Glomerular endothelial cell (primary cell): ENCODE results near the gene FGF22. TPM values are rescaled to one million over a fixed set of nuclear protein-coding genes. Genes with fewer than 3 reads are reported as not detected.
"Not testable (repeated sequence)": the region's sequence is repeated elsewhere in the genome, so short reads cannot be mapped to it uniquely, and the experiment has no call there.

Source experiments
- DNase-seq: peaks from one replicate; pipeline ENCODE4 v3.0.0-alpha.2; 2011; ENCODE audit warnings: low read depth, low spot score; ENCODE audit errors: extremely low read depth
- total RNA-seq: library from RNA; depleted of rRNA; stranded (reverse); fragments of >200 nt; gene quantifications from 2 replicates; pipeline ENCODE4 v1.2.3, GENCODE V29; 2015

The FGF22 gene
- total RNA-seq, 1 donor from 2014 or later, result 0.35 TPM

DNA sequence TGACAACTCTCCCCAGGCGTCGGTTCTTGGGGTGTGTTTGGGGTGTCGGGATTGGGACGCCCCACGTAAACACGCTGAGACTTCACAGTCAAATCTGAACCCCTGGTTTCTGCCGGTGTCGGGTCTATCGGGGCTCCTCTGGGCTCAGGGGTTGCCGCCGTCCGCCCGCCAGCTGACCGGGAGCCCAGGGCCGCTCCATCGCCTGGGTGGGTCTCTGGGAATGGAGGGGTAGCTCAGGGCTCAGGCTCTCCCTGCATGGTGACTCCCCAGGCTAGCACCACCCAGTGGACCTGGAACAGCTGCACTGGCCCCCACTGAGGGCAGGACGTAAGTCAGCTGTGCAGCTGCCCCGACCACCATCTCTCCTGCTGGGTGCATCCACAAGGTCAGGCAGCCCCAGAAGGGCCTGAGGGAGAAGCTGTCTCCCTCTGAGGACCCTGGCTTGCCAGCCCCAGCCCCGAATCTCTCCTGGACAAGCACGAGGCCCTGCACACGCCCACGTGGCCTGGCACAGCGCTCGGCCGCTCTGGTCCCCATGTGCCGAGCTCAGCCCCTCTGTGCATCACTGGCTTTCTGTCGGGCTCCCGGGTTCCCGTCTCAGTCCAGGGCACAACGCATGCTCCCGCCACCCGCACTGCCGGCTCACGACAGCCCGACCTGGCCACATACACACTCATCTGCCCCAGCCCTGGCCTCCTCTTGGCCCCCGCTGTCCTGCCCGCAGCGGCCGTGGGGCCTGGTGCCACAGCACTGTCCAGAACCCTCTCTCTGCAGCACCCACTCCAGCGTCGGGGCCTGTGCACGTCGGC lies 17.3 kb downstream of the FGF22 start:
- DNase-seq, result no peak

DNA sequence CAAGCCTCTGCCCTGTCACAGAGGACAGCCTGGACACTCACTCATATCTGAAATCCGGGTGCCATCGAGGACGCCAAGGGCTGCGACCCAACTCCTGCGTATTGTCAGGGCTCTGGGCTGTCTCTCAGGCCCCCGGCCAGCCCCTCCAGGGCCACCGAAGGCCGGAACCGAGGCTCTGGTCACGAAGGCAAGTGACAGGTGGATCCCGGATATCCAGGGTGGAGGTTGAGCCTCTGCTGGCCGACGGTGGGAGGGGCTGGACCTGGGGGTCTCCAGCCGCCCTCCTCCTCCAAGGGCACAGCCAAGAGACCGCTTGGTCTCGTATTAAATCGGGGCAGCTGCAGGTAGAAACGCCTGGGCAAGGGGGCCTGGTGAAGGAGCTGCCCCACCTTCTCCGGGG lies 17.9 kb downstream of the FGF22 start:
- DNase-seq, result no peak

DNA sequence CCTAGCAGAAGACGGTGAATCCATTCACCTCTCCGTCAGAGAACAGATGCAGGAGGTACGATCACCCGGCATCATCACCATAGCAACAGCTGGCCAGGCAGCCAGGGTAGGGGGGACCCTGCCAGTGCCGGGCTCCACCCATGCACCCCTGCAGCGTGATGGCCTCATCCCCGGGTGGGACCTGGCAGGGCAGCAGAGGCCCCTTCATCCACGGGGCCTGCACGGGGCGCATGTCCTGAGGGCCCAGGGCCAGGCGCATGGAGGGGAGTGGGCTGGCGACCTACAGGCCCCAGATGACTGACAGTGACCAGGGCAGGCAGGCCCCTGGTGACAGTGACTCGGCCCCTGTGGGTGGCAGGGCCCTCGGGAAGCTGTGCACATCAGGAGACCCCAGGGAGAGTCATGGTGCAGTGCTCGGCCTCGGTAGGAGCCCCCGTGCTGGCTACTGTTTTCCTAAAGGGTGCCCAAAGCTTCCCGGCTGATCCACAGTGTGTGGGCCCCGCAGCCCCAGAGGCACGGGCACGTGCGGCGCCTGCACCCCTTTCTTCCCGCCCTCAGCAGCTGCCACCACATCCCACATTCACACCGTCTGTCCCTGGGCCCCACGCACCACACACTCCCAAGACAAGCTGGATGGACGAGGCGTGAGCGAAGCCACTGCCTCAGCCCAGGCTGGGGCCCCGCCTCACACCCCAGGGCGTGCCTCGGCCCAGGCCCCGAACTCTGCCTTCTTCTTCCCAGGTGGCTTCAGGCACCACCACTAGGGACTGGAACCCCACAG lies 18.6 kb downstream of the FGF22 start:
- DNase-seq, result no peak

DNA sequence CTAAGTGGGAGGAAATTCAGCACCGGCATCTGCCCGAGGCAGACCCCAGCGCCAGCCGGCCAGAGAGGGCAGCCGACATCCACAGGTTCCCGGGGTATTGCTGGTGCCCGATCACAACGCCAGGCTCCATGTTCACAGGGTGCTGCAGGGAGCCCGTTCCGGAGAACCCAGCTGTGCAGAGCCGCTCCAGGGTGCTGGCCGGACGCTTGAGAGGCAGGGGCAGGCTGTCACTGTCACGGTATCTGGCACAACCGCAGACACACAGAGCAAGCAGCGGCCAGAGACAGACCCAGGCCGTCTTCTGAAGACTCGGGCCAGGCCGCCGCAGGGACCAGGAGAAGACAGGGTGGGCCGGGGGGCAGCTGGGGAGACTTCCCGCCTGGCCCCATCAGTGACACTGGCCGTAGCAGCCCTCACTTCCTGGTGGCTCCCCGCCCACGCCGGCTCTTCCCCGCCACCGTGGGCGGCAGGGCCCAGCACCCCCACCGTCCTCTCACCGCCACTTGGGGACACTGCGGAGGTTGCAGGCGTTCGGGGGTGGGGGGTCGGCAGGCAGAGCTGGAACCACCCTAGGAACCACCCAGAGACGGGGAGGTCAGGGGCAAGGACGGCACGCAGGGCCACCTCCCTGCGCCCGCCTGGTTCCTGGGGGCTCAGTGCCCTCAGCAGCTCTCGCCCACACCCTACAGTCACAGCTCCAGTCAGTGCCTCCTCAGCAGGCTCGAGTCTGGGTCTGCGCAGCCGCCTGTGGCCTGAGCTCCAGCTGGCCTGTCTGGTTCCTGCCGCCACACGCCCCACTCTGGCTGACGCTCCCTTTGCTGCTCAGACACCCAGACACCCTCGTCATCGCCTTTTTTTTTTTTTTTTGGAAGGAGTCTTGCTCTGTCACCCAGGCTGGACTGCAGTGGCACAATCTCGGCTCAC lies 19.5 kb downstream of the FGF22 start:
- no peak for DNase-seq

DNA sequence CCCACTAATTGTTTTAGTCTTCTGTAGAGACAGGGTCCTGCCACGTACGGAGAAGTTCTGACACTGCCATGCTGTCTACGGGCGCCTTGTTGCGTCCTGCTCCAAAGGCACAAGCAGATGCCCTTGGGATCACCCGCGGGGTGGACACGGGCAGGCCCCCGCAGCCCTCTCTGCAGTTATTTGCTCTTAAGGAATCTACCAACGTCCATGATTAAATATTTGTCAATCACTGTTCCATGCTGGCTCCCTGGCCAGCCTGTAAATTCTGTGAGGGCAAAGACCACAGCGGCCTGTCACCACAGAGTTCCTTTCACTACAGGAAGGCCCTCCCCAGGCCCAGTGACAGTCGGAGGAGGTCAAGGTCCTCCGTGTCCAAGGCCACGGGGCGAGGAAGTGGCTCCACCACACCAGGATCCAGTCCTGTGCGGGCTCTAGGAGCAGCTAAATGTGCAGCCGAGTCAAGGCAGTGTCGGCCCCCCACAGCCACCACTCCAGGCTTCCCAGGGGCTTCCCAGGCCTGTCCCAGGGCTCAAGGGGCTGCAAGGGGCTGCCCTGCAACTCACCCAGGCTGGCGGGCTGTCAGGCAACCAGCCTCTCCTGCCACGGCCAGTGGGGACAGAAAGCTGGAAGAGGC lies 21.2 kb downstream of the FGF22 start:
- DNase-seq, result no peak

DNA sequence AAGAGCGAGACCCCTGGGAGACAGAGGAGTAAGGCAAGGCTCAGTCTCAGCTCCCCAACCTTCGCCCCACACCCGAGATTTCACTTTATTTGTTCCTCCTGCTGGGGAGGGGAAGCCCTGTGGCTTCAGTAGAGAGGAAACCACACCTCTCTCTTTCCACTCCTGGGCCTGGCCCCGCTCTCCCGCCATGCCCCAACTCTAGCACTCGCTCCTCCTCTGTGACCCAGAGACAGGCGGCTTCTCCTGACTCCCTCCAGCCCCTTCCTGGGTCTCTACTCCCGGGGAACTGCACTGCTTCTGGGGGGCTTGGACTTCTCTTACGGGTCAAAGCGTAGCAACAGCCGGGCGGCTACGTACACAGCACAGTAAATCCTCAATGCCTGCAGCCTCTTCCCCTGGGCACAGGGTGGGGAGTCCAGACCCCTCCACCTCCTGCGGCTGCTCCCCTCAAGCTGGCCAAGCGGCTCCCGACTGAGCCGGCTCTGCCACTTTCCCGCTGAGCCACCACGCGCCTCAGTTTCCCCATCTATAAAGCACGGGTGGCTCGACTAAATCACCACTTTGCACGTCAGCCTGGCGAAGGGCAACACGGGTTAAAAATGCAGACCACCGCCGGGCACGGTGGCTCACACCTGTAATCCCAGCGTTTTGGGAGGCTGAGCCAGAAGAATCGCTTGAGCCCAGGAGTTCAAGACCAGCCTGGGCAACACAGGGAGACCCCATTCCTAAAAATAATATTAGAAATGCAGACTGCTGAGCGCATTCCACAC lies 21.9 kb downstream of the FGF22 start:
- DNase-seq, result no peak

DNA sequence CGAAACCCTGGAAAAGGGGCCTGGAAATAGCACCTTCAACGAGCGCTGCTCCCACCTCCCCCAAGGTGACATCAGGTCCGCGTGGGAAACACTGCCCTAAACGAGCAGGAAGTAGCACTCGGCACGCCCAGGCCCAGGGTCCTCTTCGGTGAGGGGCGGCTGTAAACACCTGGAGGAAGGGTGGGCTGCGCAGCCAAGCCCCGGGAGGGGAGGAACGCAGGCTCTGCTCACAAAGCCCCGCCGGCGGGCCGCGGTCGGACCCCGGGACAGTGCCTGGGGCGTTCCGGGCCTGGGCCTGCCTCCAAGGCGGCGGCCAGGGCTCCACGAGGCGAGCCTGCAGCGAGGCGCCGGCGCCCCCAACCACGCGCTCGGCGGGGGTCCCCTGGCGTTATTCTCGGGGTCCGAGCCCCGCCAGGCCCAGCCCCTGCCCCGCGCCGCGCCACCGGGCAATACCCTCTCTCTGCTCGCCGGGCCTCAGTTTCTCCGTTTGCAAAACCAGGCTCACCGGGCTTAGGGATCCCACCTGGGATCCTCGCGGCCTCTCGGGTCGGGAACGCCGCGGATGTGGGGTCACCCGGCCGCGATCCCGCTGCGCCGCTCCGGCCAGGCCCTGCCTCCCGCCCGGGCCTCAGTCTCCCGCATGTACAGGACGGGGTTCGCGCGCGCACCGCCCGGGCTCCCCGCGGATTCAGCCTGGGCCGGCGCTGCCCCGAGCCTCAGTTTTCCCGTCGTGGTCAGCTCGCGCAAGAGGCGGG lies 22.7 kb downstream of the FGF22 start:
- no peak for DNase-seq

DNA sequence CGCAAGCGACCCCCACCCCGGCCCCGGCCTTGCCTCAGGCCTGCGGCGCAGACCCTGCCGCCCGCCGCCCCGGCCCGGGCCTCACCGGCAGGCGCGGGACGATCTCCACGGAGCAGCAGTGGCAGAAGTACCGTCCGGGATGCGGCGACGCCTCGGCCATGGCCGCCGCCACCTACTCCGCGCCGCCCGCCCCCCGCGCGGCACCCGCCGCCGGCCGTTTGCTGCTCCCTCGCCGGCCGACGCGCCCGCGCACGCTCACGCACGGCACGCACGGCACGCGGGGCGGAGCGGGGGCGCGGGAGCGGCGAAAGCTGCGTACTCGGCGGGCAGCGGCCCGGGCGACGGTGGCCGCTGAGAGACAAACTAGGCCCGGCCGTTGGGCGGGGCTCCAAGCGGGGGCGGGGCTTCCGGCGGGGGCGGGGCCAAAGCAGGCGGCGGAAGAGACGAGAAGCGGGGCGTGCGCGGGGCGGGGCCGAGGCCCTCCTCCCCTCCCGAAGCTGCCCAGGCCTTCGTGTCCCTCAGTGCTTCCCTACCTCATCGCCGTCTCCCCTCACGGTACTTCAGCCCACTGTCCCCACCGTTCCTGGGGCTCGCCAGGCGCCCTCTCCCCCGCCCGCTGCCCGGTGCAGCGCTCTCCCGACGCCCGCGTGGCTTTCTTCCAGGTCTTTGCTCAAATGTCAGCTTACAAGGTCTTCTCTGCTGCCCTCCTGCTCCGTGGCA lies 23.4 kb downstream of the FGF22 start, which contains the start of gene RNF126:
Gene RNF126 (minus strand): TSS at position 253 of the 720 bp plus-strand sequence. CDS start 93 bp downstream, at position 160.
- no peak for DNase-seq

DNA sequence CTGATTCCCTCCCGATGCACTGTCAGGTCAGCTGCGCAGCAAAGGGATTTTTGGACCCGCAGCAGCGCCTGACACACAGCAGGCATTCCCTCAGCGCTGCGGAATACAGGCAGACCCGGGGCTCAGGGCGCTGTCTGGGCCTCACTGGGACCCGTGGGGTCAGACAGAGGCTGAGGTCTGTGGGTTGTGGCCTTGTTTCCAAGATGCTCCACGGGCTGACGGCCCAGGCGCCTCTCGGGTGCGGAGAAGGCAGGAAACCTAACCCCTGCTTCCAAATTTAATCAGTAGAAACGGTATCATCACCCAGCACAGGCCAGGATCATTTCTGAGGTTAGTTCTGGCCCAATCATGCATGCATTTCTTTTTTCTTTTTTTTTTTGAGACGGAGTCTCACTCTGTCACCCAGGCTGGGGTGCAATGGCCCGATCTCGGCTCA lies 24.0 kb downstream of the FGF22 start:
- no peak for DNase-seq

DNA sequence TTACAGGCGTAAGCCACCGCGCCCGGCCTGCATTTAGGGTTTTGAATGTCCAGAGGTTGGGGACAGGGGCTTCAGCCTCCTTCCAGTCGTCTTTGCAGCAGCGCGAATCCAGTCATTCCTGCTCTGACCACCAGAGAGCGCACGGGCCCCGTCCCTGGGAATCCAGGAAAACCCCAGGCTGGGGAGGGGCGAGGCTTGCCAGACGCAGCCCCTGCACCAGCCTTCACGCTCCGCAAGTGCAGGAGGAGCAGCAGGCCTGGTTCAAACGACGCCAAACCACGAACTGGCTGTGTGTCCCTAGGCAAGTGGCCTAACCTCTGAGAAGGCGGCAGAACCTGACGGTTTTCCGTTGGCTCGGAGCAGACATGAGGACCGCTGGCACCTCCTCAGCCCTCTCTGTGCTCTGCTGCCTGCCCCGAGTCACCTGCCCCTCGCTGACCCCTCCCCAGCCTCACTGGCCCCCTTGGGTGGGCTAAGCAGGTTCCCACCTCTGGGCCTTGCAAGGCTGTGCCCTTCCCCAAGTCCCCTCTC lies 25.3 kb downstream of the FGF22 start:
- no peak for DNase-seq

DNA sequence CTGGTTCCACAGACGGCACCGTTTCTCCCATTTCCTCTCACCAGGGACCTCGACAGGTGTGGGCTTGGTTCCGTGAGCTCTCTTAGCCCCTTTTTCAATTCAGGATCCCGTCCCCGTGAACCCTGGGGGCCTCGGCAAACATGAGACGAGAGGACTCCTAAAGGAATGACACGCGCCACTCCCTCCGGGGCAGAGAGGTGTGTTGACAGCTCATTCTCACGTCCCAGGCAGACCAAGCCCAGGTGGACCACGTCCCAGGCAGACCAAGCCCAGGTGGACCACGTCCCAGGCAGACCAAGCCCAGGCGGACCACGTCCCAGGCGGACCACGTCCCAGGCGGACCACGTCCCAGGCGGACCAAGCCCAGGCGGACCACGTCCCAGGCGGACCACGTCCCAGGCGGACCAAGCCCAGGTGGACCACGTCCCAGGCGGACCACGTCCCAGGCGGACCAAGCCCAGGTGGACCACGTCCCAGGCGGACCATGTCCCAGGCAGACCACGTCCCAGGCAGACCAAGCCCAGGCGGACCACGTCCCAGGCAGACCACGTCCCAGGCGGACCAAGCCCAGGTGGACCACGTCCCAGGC lies 27.4 kb downstream of the FGF22 start:
- DNase-seq, result not testable (repeated sequence)

DNA sequence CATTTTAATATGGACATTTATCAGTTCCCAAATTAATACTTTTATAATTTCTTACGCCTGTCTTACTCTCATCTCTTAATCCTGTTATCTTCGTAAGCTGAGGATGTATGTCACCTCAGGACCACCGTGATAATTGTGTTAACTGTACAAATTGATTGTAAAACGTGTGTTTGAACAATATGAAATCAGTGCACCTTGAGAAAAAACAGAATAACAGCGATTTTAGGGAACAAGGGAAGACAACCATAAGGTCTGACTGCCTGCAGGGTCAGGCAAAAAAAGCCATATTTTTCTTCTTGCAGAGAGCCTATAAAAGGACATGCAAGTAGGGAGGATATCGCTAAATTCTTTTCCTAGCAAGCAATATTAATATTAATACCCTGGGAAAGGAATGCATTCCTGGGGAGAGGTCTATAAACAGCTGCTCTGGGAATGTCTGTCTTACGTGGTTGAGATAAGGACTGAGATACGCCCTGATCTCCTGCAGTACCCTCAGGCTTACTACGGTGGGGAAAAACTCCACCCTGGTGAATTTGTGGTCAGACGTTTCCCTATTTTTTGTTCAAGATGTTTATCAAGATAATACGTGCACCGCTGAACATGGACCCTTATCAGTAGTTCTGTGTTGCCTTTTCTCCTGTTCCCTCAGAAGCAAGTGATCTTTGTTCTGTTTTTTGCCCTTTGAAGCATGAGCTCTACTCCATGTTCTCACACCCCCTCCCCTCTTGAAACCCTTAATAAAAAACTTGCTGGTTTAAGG lies 29.2 kb downstream of the FGF22 start:
- not testable (repeated sequence) for DNase-seq

DNA sequence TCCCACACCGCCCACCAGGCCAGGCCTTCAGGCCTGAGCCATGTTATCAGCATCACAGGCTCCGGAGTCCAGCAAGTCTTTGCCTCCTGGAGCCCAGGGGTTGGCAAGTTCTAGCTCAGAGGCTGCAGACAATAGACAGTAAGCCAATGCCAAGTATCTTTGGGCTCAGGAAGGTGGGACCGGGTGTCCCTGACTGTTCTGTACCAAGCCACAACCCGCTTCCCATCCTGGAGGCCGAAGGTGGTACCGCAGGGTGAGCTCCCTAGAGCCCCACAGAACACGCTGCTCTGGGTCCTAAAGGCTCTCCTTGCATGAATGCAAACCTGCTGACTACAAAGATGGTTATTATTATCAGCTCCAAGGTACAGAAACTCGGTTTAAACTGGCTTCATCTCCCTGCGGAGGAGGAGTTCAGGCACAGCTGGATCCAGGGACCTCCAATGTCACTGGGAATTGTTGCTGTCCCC lies 31.0 kb downstream of the FGF22 start:
- no peak for DNase-seq

DNA sequence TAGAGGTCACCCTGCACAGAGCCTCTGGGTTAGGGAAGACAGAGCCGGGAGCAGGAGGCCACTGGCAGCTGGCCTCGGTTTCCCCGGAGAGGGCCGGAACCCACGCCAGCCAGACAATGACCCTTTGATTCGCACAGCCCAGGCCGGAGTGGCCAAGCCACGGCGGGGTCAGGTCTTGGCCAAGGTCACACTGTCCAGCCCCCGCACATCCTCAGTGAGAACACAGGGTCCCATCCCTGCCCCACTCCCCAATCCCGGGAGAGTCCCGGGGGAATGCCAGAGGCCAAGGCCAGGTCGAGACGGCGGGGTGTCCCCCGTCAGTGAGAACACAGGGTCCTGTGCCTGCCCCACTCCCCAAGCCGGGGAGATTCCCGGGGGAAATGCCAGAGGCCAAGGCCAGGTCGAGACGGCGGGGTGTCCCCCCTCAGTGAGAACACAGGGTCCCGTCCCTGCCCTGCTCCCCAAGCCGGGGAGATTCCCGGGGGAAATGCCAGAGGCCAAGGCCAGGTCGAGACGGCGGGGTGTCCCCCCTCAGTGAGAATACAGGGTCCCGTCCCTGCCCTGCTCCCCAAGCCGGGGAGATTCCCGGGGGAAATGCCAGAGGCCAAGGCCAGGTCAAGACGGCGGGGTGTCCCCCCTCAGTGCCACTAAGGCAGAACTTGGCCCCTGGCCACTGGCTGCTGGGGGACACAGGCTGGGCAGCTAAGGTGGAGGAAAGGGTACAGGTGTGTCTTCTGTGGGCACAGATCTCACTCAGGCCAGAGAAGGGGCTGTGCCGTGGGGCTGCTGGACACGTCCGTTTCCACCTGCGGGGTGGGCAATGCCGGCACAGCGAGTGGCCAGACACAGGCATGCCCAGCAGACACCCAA lies 34.8 kb downstream of the FGF22 start:
- no peak for DNase-seq

DNA sequence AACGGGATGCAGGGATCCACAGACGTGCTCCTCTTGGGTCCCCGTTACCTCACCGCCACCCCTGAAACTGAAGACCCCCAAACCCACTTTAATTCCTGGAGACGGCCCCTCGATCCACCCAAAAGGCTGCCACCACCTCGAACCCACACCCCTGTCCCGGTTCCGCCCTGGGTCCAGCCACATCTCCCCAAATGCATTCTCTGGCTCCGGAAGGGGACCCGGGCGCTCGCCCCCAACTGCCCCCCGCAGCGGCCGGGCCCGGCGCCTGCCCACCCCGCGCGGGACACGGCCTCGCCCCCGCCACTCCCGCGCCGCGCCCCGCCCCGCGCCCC lies 36.3 kb downstream of the FGF22 start:
- no peak for DNase-seq
